Activated CD8-positive, alpha-beta memory T cell treated with anti-CD3 and anti-CD28 coated beads, Interleukin-2, amount 50 U/mL, for 1 hour (primary cell): ENCODE data around the gene STAG3.
"Not testable (repeated sequence)": the region's sequence is repeated elsewhere in the genome, so short reads cannot be mapped to it uniquely, and the experiment has no call there.

Source experiments
- DNase-seq: peaks from one replicate; pipeline ENCODE4 v3.0.0-alpha.2; 2020; ENCODE audit errors: extremely low read depth

Gene STAG3

DNA sequence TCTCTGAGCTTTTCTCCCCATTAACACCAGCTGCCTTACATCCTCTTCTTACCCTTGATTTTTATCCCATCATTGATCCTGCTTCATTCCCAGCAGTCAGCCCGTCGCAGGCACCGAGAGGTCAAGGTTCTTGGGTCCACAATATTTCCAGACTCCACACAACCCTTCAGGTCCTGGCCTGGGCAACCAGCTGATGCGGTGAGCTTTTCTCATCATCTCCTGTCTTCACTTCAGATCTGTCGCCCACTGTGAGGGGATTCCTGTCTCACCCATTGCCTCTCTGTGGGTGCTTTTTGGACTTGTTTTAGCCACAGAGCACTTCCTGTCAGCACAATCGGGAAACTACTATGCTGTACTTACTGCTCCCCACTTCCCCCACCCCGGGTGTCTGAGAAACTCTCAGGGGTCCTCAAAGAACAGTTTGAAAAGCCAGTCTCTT is 33.6 kb downstream of the STAG3 start:
- DNase-seq: no peak

DNA sequence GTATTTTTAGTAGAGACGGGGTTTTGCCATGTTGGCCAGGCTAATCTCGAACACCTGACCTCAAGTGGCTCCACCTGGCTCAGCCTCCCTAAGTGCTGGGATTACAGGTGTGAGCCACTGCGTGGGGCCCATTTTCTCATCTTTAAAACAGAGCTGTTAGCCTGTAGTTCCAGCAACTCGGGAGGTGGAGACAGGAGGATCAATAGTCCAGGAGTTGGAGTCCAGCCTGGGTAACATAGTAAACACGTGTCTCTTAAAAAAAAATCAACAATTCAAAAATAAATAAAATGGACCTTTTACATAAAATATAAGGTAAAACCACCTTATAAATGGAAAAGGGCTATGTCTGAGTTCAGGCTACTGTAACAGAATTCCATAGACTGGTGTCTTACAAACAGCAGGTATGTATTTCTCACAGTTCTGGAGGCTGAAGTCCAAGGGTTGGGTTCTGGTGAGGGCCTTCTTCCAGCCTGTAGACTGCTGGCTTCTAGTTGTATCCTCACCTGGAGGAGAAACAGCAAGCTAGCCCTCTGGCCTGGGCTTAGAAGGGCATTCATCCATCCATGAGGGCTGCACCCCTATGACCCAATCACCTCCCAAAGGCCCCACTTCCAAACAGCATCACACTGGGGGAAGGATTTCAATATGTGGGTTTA is 35.0 kb downstream of the STAG3 start:
- no peak for DNase-seq

DNA sequence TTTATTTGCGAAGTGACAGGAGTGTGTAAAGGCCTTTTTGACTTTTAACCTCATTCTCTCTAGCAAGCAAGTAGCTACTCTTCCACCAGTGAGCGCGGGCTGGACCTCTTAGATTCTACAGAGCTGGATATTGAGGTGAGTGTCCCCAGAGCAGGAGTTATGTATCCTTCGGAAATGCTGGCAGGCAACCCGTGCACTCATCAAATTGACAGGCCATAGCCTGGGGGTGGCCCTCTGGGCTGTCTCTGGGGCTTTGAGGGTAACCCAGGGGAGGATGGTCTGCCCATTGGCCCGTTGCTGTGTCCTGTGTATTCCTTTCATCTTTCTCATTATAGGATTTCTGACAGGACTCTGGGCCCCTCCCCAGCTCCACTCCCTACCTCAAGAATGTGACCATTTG is 36.0 kb downstream of the STAG3 start:
- no peak for DNase-seq

DNA sequence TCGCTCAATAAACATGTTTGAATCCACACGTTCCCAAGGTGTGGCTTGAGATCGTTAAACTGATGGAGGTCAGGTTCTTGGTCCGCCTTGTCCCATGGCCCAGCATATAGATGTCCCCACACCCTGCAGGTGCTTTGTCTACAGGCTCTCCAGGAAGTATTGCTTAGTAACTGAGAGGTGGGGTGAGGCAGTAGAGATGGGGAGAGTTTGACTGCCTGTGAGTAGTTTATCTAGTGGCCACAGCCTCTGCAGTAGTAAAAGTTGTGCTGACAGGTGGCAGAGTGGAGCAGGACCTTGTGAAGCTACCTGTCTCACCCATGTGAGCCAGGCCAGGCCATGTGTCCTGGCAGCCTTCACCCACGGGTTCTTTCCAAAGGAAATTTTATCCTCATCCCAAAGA is 36.6 kb downstream of the STAG3 start:
- DNase-seq: not testable (repeated sequence)

DNA sequence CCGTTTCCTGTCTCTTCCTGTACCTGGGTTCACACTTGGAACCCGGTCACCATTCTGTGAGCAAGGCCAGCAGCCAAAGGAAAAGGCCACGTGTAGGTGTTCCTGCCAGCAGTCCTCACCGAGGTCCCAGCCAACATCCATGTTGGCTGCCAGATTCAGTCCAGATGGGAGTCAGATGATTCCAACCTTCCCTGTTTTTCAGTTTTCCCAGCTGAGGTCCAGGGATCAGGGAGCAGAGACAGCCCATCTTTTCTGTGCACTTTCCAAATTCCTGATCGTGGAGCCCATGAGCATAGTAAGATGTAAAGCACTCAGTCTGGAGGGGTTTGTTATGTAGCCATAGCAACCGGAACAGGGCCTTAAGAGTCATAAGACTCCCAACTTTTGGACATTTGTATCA is 38.2 kb downstream of the STAG3 start:
- no peak for DNase-seq

DNA sequence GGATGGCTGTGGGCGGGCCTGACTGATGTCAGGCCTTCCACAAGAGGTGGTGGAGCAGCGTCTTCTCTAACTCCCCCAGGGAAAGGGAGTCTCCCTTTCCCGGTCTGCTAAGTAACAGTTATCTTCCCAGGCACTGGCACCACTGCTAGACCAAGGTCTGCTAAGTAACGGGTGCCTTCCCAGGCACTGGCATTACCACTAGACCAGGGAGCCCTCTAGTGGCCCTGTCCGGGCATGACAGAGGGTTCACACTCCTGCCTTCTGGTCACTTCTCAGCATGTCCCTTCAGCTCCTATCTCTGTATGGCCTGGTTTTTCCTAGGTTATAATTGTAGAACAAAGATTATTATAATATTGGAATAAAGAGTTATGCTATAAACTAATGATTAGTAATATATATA is 40.2 kb downstream of the STAG3 start:
- not testable (repeated sequence) for DNase-seq

DNA sequence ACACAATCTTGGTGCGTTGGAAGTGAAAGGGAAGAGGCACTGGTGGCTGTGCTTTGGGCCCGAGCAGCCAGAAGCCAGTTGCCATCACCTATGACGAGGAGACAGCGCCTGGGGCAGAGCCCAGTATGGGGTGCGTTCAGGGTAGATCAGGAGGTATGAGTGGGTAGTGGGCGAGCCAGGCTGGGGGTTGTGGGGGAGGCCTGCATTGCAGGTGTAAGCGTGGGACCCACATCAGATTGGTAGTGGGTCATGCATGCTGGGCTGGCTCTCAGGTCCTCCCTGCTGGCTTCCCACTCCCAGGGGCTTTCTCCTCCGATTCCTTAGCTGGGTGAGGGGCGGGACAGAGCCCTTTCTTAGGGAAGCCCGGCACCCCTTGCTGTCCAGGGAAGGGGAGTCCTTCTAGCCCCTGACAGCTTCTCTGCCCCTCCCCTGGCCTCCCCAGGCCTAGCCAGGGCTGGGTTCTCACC is 41.6 kb downstream of the STAG3 start:
- no peak for DNase-seq

DNA sequence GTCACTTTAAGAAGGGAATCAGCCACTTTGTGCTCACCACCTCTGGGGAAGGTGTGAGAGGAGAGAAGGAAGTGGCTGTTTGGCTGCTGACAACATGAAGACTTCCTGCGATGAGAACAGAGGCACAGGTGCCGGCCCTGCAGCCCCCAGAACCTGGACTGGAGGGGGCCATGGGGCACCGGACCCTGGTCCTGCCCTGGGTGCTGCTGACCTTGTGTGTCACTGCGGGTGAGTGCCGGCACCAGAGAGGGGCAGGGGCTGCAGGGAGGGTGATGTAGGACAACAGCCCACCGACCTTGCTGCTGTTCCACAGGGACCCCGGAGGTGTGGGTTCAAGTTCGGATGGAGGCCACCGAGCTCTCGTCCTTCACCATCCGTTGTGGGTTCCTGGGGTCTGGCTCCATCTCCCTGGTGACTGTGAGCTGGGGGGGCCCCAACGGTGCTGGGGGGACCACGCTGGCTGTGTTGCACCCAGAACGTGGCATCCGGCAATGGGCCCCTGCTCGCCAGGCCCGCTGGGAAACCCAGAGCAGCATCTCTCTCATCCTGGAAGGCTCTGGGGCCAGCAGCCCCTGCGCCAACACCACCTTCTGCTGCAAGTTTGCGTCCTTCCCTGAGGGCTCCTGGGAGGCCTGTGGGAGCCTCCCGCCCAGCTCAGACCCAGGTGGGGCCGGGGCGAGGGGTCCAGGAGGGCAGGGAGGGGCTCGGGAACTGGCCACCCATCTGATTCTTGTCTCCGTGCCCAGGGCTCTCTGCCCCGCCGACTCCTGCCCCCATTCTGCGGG is 42.3 kb downstream of the STAG3 start, which contains the start of gene PVRIG:
PVRIG (plus strand) TSS at position 149 of the 785 bp plus-strand sequence; CDS start at position 171, 22 bp downstream.
- DNase-seq: not testable (repeated sequence)

DNA sequence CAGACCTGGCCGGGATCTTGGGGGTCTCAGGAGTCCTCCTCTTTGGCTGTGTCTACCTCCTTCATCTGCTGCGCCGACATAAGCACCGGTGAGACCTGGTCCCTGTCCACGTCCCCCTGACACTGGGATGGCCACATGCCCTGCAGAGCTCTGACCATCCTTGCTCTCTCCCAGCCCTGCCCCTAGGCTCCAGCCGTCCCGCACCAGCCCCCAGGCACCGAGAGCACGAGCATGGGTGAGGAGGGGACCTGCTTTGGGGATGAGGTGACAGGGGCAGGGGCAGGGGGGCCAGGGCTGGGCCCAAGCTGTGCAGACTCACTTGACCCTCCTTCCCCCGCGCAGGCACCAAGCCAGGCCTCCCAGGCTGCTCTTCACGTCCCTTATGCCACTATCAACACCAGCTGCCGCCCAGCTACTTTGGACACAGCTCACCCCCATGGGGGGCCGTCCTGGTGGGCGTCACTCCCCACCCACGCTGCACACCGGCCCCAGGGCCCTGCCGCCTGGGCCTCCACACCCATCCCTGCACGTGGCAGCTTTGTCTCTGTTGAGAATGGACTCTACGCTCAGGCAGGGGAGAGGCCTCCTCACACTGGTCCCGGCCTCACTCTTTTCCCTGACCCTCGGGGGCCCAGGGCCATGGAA is 43.0 kb downstream of the STAG3 start:
- DNase-seq: no peak

DNA sequence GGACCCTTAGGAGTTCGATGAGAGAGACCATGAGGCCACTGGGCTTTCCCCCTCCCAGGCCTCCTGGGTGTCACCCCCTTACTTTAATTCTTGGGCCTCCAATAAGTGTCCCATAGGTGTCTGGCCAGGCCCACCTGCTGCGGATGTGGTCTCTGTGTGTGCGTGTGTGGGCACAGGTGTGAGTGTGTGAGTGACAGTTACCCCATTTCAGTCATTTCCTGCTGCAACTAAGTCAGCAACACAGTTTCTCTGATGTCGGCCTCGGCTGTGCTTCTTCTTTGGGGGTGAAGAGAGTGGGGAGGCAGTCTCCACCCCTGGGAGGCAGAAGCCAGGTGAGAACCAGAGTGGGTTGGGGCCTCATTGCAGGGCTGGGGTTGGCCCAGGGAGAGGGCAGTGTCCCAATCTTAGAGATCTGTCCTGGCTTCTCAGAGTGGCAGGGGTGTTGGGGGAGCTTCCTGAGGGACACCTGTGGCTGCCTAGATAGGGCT is 43.6 kb downstream of the STAG3 start:
- peak; percentile 69 for DNase-seq

DNA sequence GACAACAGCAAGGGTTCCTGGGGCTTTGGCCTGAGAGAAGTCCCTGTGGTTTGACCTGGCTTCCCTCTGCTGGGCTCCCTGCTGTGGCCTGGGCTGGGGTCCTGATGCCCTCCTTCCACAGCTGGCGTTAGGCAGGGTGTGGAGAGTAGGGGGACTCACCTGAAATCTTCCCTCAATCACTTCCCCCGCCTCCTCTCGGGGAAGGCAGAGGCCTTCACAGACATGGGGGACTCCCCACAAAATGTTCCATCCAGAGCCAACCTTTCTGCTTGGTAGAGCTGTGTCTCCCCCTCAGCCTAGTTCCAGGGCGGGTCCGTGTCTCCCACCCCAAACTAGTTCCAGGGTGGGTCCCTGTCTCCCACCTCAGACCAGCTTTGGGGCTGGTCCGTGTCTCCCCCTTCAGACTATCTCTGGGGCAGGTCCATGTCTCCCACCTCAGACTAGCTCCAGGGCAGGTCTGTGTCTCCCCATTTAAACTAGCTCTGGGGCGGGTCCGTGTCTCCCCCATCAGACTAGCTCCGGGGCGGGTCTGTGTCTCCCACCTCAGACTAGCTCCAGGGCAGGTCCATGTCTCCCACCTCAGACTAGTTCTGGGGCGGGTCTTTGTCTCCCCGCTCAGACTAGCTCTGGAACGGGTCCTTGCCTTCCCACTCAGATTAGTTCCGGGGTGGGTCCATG is 44.2 kb downstream of the STAG3 start:
- DNase-seq: no peak

DNA sequence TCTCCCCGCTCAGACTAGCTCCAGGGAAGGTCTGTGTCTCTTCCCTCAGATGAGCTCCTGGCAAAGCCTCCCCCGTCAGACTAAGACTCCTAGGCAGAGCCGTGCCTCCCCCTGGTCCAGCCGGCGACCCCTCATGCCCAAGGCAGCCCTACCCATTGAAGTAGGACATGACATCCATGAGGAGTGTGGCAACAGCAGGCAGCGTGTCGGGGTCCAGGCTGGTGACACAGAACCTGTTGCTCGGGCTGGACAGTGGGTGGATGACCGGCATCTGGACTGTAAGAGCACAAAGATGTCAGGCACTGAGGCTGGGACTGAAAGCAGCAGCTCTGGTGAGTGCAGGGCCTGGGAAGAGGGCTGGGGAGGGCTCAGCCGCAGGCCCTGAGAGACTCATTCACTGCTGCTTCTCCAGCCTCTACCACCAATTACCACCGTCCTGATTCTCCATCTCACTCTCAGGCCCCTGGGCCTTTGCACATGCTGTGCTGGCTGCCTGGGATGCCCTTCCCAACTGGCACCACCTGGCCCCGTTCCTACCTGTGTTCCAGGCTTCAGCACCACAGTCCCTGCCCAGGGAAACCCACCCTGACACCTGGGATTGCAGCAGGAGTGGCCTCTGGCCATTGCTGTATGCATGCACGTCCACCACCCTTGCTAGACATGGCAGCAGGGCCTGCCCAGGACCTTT is 44.9 kb downstream of the STAG3 start:
- no peak for DNase-seq

DNA sequence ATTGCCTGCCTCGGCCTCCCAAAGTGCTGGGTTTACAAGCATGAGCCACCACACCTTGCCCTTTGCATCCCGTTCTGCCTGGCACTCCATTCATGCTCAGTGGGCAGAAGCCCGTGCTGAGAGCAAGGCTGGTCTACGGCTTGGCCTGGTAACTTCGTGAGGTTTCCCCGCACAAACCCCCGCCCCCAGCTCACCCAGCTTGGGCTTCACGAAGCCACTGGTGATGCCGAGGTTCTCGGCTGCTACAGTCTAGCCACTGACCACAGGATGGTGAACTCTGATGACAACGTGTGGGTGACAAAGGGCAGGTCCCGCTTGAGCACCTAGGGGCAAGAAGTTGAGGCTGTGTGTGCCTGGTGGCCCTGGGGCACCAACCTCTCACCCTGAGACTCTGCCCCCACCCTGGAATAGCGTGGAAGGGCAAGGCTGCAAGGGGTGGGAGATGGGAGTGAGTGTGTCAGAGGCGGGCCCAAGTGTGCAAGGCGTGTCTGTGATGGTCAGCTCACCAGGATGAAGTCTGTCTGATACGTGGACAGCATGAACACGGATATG is 45.7 kb downstream of the STAG3 start:
- not testable (repeated sequence) for DNase-seq

DNA sequence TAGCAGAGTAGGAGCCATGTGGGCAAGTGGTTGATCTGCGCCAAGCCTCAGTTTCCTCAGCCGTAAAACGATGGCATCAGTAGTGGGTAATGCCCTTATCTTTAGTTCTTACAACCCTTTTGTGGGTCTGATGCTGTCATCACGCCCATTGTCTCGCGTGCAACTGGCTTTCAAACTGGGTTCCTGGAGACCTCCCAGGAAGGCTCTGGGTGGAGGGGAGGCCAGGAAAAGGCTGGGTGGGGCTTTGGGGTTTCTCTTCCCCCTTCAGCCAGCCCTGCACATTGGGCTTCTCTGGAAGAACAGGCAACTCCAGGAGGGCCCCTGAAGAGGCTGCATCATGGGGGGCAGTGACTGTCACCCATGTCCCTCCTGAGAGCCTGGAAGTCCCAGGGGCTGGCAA is 47.2 kb downstream of the STAG3 start:
- not testable (repeated sequence) for DNase-seq

DNA sequence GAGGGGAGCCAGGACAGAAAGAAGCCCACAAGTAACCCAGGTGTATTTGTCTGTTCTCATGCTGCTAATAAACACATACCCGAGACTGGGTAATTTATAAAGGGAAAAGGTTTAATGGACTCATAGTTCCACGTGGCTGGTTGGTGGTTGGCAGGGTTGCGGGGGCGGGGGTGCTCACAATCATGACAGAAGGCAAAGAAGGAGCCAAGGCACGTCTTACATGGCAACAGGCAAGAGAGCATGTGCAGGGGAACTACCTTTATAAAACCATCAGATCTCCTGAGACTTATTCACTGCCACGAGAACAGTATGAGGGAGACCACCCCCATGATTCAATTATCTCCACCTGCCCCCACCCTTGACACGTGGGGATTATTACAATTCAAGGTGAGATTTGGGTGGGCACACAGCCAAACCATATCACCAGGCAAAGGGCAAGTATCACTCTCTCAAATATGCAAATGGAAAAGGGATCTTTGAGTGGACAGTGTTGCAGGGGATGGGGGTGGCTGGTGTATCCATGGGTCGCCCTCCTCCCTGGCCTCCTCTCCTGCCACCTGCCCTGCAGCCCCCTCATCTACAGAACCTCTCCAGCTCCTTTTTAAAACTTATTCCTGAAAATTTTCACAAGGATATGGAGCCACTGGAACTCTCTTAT is 57.1 kb downstream of the STAG3 start:
- DNase-seq: not testable (repeated sequence)

DNA sequence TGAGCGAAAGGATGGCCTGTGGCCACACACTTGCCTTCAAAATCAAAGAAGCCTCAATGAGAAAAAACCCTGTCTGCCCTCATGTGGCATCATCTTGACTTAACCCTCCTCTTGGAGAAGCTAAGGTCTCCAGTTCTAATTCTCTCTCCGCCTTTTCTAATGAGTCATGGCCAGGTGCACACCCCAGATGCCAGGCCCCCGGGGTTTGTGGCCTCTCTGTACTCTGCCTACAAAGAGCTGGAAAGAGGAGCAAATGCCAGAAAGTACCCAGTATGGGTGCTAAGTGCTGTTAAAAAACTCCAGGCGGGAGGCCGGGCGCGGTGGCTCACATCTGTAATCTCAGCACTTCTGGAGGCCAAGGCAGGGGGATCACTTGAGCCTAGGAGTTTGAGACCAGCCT is 62.3 kb downstream of the STAG3 start:
- DNase-seq: not testable (repeated sequence)

DNA sequence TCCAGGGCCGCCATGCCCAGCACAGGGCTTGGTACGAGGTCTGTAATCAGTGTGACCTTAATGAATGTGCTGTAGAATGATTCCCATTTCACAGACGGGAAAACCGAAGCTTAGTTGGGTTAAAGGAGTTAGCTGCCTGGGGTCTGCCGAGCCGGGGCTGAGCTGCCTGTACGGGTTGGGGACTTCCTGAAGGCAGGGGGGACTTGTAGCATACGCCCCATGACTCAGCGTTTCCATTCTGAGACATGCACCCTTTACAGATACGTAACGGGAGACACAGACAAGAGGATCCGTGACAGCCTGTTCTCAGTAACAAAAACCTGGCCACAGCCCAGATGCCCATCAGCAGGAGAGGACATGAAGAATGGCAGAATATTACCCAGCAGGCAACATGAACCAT is 65.7 kb downstream of the STAG3 start:
- peak; percentile 25 for DNase-seq

DNA sequence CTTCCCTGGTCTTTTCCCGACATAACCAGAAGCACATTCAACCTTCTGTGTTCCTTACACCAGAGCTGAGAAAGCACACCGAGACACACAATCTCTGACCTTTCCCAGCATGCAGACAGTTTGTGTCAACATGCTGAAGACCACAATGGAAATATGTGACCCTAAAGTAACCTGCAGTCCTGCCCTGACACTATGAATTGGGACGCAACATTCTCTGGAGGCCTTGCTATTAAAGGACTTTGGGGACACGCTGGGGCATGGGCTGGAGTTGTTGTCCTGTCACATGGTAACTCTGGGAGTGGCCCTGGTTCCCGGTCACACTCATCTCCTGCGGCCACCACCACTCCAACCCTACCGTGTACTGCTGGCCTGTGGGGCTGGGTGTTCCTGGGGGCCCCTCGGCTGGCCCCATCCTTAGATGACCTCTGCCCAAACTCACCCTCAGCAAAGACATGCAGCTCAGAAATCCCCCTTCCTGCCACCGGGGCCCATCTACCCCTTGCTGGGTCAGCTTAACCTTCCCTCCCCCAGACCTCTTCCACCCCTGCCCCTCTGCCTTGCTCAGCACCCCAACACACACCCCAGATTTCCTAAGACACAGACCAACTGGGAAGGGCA is 67.4 kb downstream of the STAG3 start:
- DNase-seq: not testable (repeated sequence)

DNA sequence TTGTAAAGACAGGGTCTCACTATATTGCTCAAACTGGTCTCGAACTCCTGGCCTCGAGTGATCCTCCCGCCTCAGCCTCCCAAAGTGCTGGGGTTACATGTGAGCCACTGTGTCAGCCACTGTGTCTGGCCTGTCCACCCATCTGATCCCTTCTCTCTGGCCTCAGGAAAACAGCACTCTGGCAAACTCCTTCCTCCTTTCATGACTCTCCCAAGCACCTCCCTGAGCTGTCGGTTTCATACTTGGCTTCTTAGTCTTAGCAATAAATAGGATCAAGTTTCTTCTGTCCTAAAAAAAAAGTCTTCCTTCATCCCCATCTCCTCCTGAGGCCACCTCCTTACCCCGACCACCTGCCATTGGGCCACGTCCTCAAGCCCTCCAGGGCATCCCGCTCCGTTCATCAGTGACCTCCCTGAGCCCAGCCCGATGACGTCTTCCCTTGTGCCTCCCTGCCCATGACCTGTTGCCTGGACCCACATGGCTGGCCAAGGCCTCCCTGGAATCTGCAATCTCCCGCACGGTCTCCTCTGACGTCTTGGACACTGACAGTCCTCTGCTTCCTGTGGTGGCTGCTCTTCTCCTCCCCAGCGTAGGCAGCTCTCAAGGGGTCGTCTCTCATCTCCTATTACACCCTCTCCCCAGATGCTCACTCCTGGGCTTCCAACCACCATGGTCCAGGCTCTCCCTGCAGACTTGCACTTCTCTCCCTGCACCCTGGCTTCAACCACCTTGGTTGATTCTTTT is 68.6 kb downstream of the STAG3 start:
- DNase-seq: not testable (repeated sequence)
